ENCODE results near the gene SHC2. TPM values are rescaled to one million over a fixed set of nuclear protein-coding genes. Genes with fewer than 3 reads are reported as not detected.

The SHC2 gene
- total and polyA plus RNA-seq, 2 of the 13 experiments (the other 11 are each of a cell fraction or from before 2014, with no cell fraction given) = 9.0 to 18.3 TPM

DNA sequence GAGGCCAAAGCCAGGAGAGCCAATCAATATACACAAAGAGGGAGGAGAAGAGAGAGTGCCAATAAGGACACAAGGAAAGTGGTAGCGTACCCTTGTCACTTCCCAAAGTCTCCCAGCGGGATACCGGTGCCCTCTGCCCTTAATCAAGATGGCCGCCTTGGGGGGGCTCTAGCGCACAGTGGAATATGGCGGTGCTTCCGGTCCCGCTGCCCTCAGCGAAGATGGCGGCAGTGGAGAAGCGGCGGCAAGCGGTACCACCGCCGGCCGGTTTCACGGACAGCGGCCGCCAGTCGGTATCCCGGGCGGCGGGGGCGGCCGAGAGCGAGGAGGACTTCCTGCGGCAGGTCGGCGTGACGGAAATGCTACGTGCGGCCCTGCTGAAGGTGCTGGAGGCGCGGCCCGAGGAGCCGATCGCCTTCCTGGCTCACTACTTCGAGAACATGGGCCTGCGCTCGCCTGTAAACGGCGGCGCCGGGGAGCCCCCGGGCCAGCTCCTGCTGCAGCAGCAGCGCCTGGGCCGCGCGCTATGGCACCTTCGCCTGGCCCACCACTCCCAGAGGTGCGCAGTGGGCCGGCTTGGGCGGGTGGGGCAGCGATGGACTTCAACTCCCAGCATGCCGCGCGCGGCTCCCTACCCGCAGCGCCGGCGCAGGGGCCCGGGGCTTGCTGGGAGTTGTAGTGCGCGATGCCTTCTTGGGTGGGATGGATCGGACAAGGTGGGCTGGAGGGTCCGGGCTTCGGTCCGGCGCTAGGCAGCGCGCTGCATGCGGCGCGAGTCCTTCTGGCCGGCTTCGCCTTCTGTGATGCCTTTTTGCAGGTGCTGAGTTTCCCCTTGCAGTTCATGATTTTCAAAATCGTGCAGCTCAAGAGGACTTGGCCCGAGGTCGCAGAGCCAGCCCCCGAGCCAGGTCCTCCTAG lies 46.7 kb upstream of the SHC2 start, which contains the start of gene TPGS1 (continued):
- TF ChIP-seq, protein P1, sequence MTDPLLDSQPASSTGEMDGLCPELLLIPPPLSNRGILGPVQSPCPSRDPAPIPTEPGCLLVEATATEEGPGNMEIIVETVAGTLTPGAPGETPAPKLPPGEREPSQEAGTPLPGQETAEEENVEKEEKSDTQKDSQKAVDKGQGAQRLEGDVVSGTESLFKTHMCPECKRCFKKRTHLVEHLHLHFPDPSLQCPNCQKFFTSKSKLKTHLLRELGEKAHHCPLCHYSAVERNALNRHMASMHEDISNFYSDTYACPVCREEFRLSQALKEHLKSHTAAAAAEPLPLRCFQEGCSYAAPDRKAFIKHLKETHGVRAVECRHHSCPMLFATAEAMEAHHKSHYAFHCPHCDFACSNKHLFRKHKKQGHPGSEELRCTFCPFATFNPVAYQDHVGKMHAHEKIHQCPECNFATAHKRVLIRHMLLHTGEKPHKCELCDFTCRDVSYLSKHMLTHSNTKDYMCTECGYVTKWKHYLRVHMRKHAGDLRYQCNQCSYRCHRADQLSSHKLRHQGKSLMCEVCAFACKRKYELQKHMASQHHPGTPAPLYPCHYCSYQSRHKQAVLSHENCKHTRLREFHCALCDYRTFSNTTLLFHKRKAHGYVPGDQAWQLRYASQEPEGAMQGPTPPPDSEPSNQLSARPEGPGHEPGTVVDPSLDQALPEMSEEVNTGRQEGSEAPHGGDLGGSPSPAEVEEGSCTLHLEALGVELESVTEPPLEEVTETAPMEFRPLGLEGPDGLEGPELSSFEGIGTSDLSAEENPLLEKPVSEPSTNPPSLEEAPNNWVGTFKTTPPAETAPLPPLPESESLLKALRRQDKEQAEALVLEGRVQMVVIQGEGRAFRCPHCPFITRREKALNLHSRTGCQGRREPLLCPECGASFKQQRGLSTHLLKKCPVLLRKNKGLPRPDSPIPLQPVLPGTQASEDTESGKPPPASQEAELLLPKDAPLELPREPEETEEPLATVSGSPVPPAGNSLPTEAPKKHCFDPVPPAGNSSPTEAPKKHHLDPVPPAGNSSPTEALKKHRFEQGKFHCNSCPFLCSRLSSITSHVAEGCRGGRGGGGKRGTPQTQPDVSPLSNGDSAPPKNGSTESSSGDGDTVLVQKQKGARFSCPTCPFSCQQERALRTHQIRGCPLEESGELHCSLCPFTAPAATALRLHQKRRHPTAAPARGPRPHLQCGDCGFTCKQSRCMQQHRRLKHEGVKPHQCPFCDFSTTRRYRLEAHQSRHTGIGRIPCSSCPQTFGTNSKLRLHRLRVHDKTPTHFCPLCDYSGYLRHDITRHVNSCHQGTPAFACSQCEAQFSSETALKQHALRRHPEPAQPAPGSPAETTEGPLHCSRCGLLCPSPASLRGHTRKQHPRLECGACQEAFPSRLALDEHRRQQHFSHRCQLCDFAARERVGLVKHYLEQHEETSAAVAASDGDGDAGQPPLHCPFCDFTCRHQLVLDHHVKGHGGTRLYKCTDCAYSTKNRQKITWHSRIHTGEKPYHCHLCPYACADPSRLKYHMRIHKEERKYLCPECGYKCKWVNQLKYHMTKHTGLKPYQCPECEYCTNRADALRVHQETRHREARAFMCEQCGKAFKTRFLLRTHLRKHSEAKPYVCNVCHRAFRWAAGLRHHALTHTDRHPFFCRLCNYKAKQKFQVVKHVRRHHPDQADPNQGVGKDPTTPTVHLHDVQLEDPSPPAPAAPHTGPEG (CRISPR knock-in tag; IDR thresholded peaks at IDR 0.05) = no peak
- no peak for TF ChIP-seq ZNF549 (CRISPR knock-in tag; IDR thresholded peaks at IDR 0.05)
- no peak for TF ChIP-seq ZKSCAN1 (IDR thresholded peaks at IDR 0.05; ENCODE audit: low read length)
- no peak for TF ChIP-seq ZNF282 (IDR thresholded peaks at IDR 0.05; ENCODE audit: partially characterized antibody)
- no peak for TF ChIP-seq TRIM24 (CRISPR knock-in tag; IDR thresholded peaks at IDR 0.05)
- no peak for TF ChIP-seq ZNF775 (CRISPR knock-in tag; IDR thresholded peaks at IDR 0.05; ENCODE audit: borderline replicate concordance)
- 0 out of 2 replicates have a peak, but pooled peaks have one; percentile 50 for TF ChIP-seq ZNF33B (CRISPR knock-in tag; IDR thresholded peaks at IDR 0.05)
- TF ChIP-seq CEBPB (IDR thresholded peaks at IDR 0.05; ENCODE audit: borderline replicate concordance, low read depth, low read length) = no peak
- TF ChIP-seq ZNF749 (CRISPR knock-in tag; IDR thresholded peaks at IDR 0.05; ENCODE audit: borderline replicate concordance) = no peak; the same call in 1 of the 2 replicates
- TF ChIP-seq NR0B2 (CRISPR knock-in tag; IDR thresholded peaks at IDR 0.05) = no peak; the same call in 1 of the 2 replicates
- no peak for TF ChIP-seq HOXA7 (CRISPR knock-in tag; IDR thresholded peaks at IDR 0.05)
- 0 out of 2 replicates have a peak, but pooled peaks have one; percentile 67 for TF ChIP-seq PAX8 (CRISPR knock-in tag; IDR thresholded peaks at IDR 0.05; ENCODE audit: borderline replicate concordance)
- no peak for TF ChIP-seq RFX1 (IDR thresholded peaks at IDR 0.05)
- TF ChIP-seq, protein P2, sequence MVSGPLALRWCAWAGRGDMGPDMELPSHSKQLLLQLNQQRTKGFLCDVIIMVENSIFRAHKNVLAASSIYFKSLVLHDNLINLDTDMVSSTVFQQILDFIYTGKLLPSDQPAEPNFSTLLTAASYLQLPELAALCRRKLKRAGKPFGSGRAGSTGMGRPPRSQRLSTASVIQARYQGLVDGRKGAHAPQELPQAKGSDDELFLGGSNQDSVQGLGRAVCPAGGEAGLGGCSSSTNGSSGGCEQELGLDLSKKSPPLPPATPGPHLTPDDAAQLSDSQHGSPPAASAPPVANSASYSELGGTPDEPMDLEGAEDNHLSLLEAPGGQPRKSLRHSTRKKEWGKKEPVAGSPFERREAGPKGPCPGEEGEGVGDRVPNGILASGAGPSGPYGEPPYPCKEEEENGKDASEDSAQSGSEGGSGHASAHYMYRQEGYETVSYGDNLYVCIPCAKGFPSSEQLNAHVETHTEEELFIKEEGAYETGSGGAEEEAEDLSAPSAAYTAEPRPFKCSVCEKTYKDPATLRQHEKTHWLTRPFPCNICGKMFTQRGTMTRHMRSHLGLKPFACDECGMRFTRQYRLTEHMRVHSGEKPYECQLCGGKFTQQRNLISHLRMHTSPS (CRISPR knock-in tag; IDR thresholded peaks at IDR 0.05; ENCODE audit: low read depth) = no peak
- no peak for TF ChIP-seq ZNF326 (CRISPR knock-in tag; IDR thresholded peaks at IDR 0.05; ENCODE audit: borderline replicate concordance)
- TF ChIP-seq CHCHD3 (CRISPR knock-in tag; IDR thresholded peaks at IDR 0.05) = no peak
- no peak for TF ChIP-seq AGO1 (IDR thresholded peaks at IDR 0.05; ENCODE audit: low read depth, low read length, poor library complexity, severe bottlenecking)
- TF ChIP-seq ZNF580 (CRISPR knock-in tag; IDR thresholded peaks at IDR 0.05; ENCODE audit: borderline replicate concordance, low read depth) = no peak
- TF ChIP-seq ZBTB7B (CRISPR knock-in tag; IDR thresholded peaks at IDR 0.05) = no peak
- TF ChIP-seq LBX2 (CRISPR knock-in tag; IDR thresholded peaks at IDR 0.05; ENCODE audit: borderline replicate concordance) = no peak
- TF ChIP-seq SMYD3 (CRISPR knock-in tag; IDR thresholded peaks at IDR 0.05) = no peak
